GM21515 (cell line): Measurements from ENCODE around the gene ADAMTS12.

Experiments
- ATAC-seq: cut with Tn5 transposase; IDR thresholded peaks from one replicate; pipeline ENCODE4 v1.9.1; 2021; ENCODE audit not compliant: unreplicated experiment

The ADAMTS12 gene

GRCh38 chr5:33662722-33663427, 228.9 kb downstream of the ADAMTS12 start:
- no peak for ATAC-seq

- ATAC-seq: no peak
Measured at GRCh38 chr5:33659526-33660169, 232.1 kb downstream of the ADAMTS12 start.

DNA sequence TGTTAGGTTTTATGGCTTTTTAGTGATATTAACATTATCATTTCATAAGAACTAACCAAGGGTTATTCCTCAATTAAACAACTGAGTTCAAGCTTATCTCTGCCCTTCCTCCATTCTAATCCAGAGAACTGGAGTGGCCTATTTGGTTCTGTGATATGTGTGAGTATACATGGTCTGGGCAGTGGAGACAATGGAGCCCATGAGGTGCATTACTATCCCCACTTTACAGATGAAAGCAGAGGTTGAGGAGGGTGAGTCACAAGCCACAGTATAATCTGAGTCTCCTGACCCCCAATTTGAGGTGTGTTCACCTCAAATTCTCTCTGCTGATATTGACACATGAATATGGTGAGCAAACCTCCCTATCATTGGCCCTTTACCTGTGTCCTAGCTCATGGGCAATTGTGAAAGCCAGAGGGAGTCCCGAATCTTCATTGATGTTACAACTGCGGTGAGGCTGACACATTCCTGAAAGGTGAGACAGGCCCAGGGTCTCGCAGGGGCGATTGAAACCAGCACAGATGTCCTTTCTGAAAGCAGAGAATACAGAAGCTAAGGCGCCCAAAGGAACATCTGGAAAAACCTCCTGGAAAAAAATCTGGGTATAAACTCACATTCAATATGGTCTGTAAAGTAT, 233.9 kb downstream of the ADAMTS12 start:
- no peak for ATAC-seq

DNA sequence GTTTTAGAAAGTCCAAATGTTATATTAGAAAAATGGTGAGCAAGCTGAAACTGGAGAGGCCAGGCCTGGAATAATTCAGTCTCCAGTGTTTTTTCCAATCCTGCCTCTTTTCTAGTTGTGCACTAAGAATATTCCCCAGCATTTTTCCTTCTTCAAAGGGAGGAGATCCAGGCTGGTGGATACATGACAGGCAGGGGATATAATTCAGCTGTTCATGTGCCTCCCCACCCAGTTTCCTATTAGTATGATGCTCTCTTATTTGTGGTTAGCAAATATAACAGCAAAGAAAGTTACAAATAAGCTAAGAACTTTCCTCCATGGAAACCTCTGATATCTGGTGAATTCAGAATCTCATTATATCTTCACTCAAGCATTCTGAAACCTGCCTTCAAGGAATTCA, 234.6 kb downstream of the ADAMTS12 start:
- ATAC-seq: no peak

- no peak for ATAC-seq
Measured at GRCh38 chr5:33650911-33651310, 240.9 kb downstream of the ADAMTS12 start.

- ATAC-seq: no peak
Measured at GRCh38 chr5:33649549-33650482, 242.0 kb downstream of the ADAMTS12 start.

- ATAC-seq: no peak
Measured at GRCh38 chr5:33641744-33642505, 249.9 kb downstream of the ADAMTS12 start.

GRCh38 chr5:33639474-33639873, 252.3 kb downstream of the ADAMTS12 start:
- no peak for ATAC-seq

GRCh38 chr5:33637011-33637410, 254.8 kb downstream of the ADAMTS12 start:
- ATAC-seq: no peak

DNA sequence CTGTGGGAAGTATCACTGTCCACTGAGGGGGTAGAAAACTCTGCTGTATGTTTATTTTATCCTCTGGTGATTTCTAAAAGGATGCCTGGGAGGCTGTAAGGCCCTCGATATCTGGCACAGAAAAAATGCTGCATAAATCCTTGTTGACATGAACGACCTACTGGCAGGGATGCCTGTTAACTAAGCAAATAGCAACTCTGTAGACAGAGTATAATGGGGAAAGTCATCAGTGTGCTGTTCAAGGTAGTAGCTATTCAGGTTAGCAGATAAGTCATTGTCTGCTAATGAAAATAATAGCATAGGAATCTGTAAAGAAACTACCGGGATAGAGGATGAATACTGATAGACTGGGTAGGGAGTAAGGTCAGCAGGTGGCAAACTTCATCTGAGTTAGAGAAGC, 256.2 kb downstream of the ADAMTS12 start:
- ATAC-seq: no peak

- ATAC-seq: no peak
Measured at GRCh38 chr5:33633699-33634098, 258.1 kb downstream of the ADAMTS12 start.

- ATAC-seq: peak; percentile 91
Measured at GRCh38 chr5:33631786-33632185, 260.0 kb downstream of the ADAMTS12 start.

- ATAC-seq: no peak
Measured at GRCh38 chr5:33631139-33631538, 260.7 kb downstream of the ADAMTS12 start.

GRCh38 chr5:33629999-33630398, 261.8 kb downstream of the ADAMTS12 start:
- no peak for ATAC-seq

GRCh38 chr5:33628796-33629195, 263.0 kb downstream of the ADAMTS12 start:
- no peak for ATAC-seq

DNA sequence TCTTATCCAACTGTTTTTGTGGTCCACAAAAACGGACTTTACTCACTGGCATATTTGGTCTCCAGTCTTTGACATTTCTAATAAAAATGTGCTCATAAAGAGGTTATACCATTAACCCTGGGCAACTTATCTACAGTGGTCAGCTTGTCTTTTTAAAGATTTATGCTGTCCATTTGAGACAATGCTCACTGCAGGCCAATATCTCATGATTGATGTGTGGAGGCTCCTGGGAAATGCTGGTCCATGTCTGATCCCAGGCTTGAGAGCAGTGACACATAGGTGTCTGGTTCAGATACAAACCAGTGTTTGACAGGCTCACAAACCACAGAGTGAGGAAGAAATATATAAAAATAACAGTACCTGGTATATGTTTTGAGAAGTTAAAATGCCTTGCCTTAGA, 270.3 kb downstream of the ADAMTS12 start:
- no peak for ATAC-seq

DNA sequence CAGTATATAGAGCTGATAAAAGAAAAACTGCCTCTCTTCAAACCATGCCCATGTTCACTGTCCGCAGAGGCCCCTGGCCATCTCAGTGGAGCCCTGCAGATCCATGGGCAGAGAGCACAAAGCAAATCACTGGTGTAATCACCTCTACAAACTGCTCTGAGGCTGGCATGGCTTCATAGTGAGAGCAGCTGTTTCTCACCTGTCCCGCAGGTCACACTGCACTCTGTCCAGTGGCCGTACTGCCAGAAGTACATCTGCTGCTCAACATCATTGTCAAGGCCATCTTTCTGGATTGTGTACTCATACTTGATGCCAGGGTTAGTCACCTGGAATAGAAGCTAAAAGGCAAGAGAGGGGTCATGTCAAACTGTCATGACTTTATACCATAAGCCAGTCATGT, 277.8 kb downstream of the ADAMTS12 start:
- no peak for ATAC-seq

- no peak for ATAC-seq
Measured at GRCh38 chr5:33612386-33612785, 279.4 kb downstream of the ADAMTS12 start.

DNA sequence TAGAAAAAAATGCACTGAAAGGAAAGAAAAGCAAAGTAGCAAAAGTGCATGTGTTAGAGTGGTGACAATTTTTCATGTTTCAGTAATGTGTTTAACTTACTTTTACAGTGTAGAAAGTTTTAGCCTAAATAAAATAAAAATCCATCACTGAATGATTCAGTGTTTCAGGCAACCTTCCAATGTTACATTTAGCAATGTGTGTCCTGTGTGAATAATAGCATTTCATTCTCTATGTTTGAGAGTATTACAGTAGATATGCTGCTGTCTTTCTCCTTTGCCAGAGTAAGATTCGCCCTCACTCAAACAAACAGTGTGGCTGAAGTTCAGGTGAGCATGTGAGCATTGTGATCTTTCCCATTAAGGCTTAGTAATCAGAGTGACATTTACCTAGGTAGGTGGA, 279.9 kb downstream of the ADAMTS12 start:
- no peak for ATAC-seq

GRCh38 chr5:33608344-33609041, 283.3 kb downstream of the ADAMTS12 start:
- no peak for ATAC-seq
